Liver (tissue), 3 donors: ENCODE results near the gene ASPA.

Source experiments
- EGR1 ChIP-seq, 2 donors: IDR thresholded peaks; 2 replicates each; pipeline ENCODE4 v1.6.1; 2016 to 2018; ENCODE audit warnings: antibody characterized with exemption in 2 of 2, low read depth in 2 of 2
- NR2F2 ChIP-seq: IDR thresholded peaks from 2 replicates; pipeline ENCODE4 v1.6.1; 2016; ENCODE audit warnings: antibody characterized with exemption
- TF ChIP-seq, protein P1 (sequence below): fragments of 150-350 bp; IDR thresholded peaks from 2 replicates; pipeline ENCODE4 v1.5.1; 2017; ENCODE audit warnings: improper control_type of control experiment, low read depth, low read length; ENCODE audit not compliant: missing input control
- TF ChIP-seq, protein P2 (sequence below): IDR thresholded peaks from 2 replicates; pipeline ENCODE4 v1.6.1; 2016; ENCODE audit warnings: antibody characterized with exemption
- donor health status: healthy.
- donor health status: healthy.

DNA sequence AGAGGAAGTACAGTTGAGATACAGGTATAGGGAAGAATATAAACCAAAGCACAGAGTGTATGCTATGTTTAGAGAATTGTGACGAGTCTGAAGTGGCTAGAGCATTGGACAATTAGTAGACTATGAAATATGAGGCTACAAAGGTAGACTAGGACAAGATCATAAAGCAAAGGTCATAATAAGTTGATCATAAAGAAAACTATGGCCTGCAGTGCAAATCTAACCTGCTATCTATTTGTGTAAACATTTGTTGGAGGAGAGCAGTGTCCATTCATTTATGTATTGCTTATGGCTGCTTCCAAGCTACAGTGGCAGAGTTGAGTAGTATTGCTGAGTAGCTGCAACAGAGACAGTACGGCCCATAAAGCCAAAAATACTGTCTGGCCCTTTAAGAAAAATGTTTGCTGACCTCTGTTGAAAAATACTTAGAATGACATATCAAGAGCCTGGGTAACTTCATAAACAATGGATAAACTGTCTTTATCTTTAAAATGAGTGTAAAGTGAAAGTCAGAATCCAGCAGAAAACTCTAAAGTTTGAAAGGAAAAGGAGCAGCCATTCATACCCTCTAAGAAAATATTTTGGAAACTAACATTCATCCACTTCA is 27.6 kb upstream of the ASPA start:
- TF ChIP-seq, protein P1, sequence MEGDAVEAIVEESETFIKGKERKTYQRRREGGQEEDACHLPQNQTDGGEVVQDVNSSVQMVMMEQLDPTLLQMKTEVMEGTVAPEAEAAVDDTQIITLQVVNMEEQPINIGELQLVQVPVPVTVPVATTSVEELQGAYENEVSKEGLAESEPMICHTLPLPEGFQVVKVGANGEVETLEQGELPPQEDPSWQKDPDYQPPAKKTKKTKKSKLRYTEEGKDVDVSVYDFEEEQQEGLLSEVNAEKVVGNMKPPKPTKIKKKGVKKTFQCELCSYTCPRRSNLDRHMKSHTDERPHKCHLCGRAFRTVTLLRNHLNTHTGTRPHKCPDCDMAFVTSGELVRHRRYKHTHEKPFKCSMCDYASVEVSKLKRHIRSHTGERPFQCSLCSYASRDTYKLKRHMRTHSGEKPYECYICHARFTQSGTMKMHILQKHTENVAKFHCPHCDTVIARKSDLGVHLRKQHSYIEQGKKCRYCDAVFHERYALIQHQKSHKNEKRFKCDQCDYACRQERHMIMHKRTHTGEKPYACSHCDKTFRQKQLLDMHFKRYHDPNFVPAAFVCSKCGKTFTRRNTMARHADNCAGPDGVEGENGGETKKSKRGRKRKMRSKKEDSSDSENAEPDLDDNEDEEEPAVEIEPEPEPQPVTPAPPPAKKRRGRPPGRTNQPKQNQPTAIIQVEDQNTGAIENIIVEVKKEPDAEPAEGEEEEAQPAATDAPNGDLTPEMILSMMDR, result no peak
- TF ChIP-seq NR2F2 (no peak), EGR1 (IDR thresholded peaks at IDR 0.05; ENCODE audit: low read depth in 2 of 2) (no peak)
- TF ChIP-seq, protein P2, sequence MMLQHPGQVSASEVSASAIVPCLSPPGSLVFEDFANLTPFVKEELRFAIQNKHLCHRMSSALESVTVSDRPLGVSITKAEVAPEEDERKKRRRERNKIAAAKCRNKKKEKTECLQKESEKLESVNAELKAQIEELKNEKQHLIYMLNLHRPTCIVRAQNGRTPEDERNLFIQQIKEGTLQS, result no peak
